NCI-H2227 (cell line): ENCODE measurements around the gene SLC13A2.

ENCODE experiments used
- DNase-seq: peaks from one replicate; lab custom pipeline; 2025; ENCODE audit not compliant: unreplicated experiment; lab: John Stamatoyannopoulos, UW

SLC13A2 gene

DNA sequence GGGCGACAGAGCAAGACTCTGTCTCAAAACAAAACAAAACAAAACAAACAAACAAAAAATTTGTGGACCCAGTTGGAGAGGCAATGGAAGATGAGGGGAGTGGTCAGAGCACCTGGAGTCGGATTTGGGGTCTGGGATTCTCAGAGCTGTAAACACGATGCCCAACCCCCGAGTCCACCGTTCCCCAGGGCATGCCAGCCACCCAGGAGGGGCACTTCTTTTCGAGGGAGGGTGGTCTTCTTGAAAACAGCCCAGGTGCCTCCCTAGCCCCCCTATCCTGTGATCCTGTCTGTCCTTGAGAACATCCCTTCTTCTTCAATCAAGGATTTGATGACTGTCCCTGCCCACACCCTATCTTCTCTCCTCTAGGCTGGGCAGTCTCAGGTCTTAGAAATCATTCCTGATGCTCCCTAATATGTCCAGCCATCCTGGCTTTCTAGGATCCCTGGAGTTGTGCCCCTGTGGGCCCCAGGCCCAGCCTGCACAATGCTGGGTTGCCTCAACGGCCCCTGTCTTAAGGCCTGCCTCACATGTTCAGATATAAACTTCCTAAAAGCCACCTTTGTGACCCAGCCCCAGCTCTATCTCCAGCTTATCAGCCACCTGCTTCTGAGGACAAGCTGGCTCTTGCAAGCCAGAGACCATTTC lies 3.1 kb upstream of the SLC13A2 start:
- no peak for DNase-seq

DNA sequence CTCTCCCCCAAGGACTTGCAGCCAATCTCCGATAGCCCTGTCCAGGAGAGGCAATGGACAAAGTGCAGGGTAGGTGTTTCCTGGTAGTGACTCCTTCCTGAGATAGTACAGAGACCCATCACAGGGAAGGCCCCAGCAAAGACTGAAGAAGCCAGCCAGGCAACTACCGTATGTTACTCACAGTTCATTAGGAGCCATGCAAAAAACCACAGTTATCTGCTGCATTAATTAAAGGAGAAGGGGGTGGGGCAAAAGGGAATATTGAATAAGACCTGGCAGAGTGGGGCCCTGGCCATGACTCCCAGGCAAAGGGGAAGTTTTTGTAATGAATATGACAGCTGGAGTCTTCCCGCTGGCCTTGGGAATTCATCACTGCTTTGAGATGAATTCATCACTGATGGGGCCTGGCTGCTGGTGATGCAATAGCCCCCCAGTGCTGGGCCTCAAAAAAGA lies 2.5 kb upstream of the SLC13A2 start:
- DNase-seq, result no peak

DNA sequence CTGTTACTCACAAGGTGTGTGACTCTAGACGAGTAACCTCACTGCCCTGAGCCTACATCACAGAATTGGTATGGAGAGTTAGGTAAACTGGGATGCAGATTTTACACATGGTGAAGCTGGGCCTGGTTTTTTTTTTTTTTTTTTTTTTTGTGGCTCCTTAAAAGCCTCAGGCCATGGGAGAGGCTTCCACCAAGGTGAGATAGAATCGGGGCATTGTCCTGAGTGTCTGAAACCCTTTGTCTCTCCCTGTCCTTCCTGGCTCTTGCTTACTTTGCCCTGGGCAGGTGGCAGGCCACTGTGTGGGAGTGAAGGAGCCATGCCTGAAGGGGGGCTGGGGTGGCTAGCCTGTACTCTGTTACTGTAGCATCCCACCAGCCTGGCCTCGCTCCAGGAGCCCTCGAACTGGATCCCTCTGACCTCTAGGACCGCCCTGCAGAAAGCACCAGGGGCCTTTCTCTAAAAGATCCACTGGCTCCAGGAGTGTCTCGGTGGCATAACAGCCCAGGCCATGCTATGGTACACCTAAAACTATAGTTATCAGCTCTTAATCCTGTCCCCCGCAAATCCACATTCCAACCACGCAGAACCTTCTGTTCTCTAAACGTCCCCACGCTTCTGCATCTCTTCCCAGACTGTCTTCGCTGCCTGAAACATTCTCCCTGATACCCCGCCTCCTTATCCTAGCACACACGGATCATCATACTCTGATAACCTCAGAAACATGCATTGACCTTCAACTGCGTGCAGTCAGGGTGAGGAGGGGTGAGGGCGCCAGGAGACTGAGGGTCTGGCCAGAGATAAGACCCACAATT lies 1.7 kb upstream of the SLC13A2 start:
- no peak for DNase-seq

DNA sequence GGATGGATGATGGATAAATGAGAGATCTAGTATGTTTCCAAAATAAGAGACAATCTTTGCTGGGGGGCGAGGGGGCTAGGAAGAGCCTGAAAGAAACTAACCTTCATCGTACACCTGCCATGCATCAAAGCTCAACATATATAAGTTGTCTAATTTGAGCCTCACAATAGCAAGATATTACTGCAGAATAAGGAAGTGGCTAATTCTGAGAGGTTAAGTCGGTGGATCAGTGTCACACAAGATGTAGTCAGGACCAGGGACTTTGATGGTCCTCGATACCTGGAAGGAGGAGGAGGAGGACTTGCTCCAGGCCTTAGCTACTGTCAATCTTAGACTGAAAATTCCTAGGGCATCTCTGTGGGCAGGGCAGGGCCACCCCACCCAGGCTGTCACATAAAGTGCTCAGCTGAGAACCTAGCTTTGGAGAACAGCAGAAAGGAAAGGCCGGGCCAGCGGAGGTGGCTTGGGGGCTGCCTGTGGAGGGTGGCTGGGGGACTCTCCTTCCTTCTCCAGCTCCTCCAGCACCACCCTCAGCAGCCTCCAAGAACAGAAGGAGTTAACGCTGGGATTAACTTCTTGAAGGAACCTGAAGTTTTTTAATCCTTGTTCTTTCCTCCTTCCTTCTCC lies 460 bp upstream of the SLC13A2 start:
- DNase-seq, result no peak

GRCh38 chr17:28474111-28474531 lies 677 bp downstream of the SLC13A2 start:
- DNase-seq, result no peak

- DNase-seq, result no peak
Measured at GRCh38 chr17:28475151-28475900, 1.9 kb downstream of the SLC13A2 start.

DNA sequence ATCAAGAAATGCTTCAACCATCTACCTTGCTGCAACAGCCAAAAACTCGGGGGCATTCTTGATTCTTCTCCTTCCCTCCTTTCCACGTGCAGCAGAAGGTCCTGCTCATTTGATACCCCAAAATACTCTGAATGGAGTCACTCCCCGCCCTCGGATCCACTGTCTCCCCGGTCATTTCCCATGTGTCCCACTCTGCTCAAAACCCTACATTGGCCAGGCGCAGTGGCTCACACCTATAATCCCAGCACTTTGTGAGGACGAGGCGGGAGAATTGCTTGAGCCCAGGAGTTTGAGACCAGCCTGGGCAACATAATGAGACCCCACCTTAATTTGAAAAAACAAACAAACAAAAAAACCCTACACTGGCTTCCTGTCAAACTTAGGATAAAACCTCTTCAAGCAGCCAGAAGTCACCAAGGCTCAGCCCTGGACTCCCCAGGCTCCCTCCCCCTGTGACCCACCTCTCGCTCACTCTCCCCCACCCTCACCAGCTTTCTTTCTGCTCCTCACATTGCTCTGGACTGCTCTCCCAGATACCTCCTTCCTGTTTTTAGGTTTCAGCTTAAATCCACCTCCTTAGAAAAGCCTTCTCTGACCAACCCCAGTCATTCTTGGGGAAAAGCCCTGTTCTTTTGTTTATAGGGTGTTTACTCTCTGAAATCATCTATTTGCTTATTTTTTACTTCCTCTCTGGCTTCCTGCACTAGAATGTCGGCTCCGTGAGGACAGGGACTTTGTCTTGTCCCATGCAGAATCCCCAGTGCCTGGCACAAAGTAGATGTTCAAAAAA lies 2.8 kb downstream of the SLC13A2 start:
- no peak for DNase-seq

DNA sequence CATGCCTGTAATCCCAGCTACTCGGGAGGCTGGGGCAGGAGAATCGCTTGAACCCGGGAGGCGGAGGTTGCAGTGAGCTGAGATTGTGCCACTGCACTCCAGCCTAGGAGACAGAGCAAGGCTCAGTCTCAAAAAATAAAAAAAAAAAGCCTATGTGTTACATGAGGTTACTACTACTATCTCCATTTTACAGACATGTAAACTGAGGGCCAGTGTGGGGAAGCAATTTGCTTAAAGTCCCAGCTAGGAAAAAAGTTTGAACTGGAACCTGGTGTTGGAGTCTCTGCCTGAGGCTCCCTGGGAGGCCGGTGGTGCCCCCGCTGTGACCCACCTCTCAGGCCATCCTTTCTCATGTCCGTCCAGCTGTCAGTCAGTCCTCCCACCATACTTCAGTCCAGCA lies 4.5 kb downstream of the SLC13A2 start:
- no peak for DNase-seq

DNA sequence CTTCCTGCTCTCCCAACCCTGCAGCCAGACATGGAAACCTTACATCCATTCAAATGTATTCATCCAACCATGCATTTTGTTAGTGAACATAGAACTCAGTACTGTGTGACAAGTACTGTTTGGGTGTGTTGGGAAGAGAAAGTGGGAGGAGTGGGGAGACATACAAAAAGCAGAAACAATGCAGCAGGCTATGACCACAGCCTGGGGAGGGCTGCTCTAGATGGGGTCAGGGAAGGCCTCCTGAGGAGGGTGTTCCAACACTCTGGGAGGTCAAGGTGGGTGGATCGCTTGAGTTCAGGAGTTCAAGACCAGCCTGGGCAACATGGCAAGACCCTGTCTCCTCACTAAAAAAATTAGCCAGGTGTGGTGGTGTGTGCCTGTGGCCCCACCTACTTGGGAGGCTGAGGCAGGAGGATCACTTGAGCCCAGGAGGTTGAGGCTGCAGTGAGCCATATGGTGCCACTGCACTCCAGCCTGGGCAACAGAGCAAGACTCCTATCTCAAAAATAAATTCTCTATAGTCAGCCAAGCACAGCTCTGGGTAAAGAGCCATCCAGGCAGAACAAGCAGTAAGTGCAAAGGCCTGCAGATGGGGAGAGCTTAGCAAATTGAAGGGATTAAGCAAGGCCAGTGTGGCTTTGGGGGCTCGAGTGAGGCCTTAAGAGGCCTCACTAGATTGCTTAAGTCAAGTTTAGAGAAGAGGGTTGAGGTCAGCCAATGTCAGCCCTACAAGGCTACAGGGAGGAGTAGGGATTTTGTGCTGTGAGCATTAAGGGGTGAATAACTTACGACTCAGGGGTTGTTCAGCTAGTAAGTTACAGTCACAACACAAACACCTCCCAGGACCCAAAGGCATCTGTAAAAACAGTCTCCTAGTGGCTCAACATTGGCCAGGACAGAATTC lies 5.5 kb downstream of the SLC13A2 start:
- DNase-seq, result no peak

GRCh38 chr17:28480278-28480677 lies 6.8 kb downstream of the SLC13A2 start:
- no peak for DNase-seq

- DNase-seq, result no peak
Measured at GRCh38 chr17:28480799-28481571, 7.5 kb downstream of the SLC13A2 start.

DNA sequence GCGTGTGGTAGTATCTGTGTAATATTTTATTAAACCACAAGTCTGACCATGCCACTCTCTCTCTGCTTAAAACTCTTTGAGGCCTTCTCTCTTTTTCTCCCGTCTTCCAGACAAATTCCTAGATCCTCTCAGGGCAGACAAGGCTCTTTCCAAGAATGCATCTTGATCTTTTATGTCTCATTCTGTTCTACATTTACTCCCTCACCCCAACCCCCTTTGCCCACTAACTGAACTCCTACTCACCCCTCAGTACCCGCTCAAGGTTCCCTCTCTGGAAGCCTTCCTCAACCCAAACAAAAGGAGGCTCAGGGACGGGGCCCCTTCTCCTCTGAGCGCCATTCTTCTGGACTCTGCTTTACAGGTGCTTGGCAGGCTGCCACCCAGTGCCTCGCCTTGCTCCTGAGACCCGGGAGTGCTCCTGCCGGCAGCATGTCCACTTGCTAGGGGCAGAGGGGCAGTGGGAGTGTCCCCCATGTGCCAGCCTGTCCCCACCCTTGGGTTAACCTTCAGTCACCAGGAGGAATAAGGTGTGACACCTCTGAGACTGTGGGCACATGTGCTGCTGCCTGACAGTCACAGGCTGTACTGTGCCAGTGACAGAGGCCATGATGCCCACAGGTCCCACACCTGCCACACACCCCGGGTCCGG lies 9.2 kb downstream of the SLC13A2 start:
- no peak for DNase-seq

- no peak for DNase-seq
Measured at GRCh38 chr17:28484296-28484695, 10.9 kb downstream of the SLC13A2 start.

DNA sequence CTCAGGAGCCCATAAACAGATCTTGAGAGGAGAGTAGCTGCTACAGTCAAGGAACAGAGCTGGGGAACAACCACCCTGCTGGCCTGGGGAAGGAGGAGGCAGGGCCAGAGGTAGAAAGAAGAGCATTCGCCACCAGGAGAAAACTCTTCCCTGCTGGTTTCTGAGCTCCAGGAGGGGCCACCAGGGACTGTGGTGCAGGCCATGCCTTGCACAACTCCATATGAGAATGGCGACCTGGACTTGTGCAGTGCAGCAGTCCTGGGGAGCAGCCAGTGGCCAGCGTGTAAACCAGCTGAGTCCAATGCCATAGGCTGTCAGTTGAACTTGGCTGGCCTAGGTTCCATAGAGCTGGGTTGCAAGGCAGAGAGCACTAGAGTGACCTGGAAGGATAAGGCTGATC lies 11.6 kb downstream of the SLC13A2 start:
- DNase-seq, result no peak

GRCh38 chr17:28487881-28488532 lies 14.6 kb downstream of the SLC13A2 start:
- no peak for DNase-seq

DNA sequence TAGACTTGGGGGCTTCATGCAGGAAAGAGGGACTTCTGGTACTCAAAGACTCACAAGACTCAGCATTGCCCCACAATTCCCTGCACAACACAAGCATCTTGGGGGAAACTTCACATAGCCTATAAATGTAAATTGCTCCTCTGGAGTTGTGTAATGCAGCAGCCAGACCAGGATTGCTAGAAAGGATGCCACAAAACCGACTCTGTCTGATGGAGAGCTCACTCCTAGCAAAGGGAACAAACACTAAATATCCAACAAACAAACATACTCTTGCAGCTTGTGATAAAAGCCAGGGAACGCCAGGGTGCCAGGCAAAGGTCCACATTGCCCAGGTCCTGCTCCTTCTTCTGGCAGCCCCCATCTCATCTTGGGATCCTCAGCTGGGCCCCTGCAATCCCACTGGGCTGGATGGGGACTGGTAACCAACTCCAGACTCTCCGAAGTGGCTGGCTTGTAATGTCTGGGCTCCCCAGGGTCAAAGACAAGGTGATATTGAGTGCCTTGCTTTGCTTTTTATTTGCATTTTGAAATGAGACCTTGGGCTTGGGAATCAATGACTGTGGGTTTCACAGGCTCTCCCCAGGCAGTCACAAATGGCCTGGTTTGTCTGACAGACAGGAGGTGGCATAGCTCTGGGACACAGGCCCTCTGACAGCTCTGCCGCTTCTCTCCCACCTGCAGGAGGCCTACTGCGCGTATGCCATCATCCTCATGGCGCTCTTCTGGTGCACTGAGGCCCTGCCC lies 15.3 kb downstream of the SLC13A2 start:
- DNase-seq, result no peak

DNA sequence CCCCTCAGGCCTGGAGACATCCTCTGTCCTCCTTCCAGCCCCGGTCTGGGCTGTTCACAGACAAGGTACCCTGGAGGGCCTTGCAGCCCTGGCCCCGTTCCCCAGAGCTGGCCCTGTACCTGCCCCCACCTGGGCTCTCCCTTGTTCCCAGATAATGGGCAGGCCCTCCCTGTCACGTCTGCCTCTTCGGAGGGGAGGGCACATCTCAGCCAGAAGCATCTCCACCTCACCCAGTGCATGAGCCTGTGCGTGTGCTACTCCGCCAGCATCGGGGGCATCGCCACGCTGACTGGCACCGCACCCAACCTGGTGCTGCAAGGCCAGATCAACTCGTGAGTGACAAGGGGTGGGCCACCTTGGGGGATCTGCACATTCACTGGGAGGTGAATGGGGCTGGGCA lies 17.8 kb downstream of the SLC13A2 start:
- DNase-seq, result no peak
